ENCODE measurements around the gene ILDR2. TPM values are rescaled to one million over a fixed set of nuclear protein-coding genes. Genes with fewer than 3 reads are reported as not detected.

ILDR2 gene
- polyA plus RNA-seq, 1 donor (not counting 4 experiments of a cell fraction or from before 2014, with no cell fraction given): not detected

- Histone ChIP-seq H3K36me3 (ENCODE audit: control insufficient read depth in 2 of 2, extremely low read depth in 1 of 2, insufficient read depth in 2 of 2, low read length in 2 of 2) (no peaks in the 10 kb centered on the region), H4K20me1 (ENCODE audit: control insufficient read depth, extremely low read depth, insufficient read depth, low read length) (no peaks in the 10 kb centered on the region), H3K4me1 (ENCODE audit: control insufficient read depth, extremely low read depth, insufficient read depth, low read length) (peaks cover 6% of the 10 kb centered on the region), H3K27me3 (ENCODE audit: control insufficient read depth, extremely low read depth, insufficient read depth, low read length) (no peaks in the 10 kb centered on the region), H3K79me2 (ENCODE audit: control insufficient read depth, insufficient read depth, low read length) (no peaks in the 10 kb centered on the region), H3K9ac (ENCODE audit: control insufficient read depth, extremely low read depth, insufficient read depth, low read length) (no peak overlapping the region), H2AFZ (ENCODE audit: control insufficient read depth, low read length) (no peak overlapping the region), H3K9me3 (ENCODE audit: control insufficient read depth, low read depth, low read length) (no peaks in the 10 kb centered on the region), H3K4me2 (ENCODE audit: control insufficient read depth, extremely low read depth, insufficient read depth, low read depth, low read length) (no peak overlapping the region), H3K9me1 (ENCODE audit: control insufficient read depth, extremely low read depth, insufficient read depth, low read length) (no peaks in the 10 kb centered on the region), H3K4me3 (ENCODE audit: control insufficient read depth in 2 of 3, extremely low read depth in 1 of 3, insufficient read depth in 2 of 3, low read depth in 1 of 3, low read length in 3 of 3) (no peak overlapping the region), H3K27ac (ENCODE audit: control insufficient read depth, insufficient read depth, low read length) (no peak overlapping the region)
- FAIRE-seq: no peak
- DNase-seq (ENCODE audit: low read depth, low spot score): no peak
- dilution Hi-C loops (cut with MboI; ENCODE audit: extremely low pct_ligation_motif_present, low sequenced_read_pairs): no loop called here
- TF ChIP-seq EZH2 (IDR thresholded peaks at IDR 0.05; ENCODE audit: low read length) (no peak), CTCF (optimal IDR thresholded peaks at IDR 0.05 in 1 of 3, IDR thresholded peaks at IDR 0.05 in 1 of 3, conservative IDR thresholded peaks at IDR 0.05 in 1 of 3; ENCODE audit: extremely low read depth in 1 of 3, insufficient read depth in 2 of 3, low read length in 3 of 3) (no peak)
Measured at GRCh38 chr1:166905136-166905535, 70.2 kb downstream of the ILDR2 start.

GRCh38 chr1:166903232-166903631 lies 72.1 kb downstream of the ILDR2 start:
- dilution Hi-C loops (cut with MboI; ENCODE audit: extremely low pct_ligation_motif_present, low sequenced_read_pairs): no loop called here
- Histone ChIP-seq H3K4me2 (ENCODE audit: control insufficient read depth, extremely low read depth, insufficient read depth, low read depth, low read length) (no peak overlapping the region), H3K4me1 (ENCODE audit: control insufficient read depth, extremely low read depth, insufficient read depth, low read length) (peaks cover 6% of the 10 kb centered on the region), H3K9me3 (ENCODE audit: control insufficient read depth, low read depth, low read length) (no peaks in the 10 kb centered on the region), H3K27me3 (ENCODE audit: control insufficient read depth, extremely low read depth, insufficient read depth, low read length) (no peaks in the 10 kb centered on the region), H3K4me3 (ENCODE audit: control insufficient read depth in 2 of 3, extremely low read depth in 1 of 3, insufficient read depth in 2 of 3, low read depth in 1 of 3, low read length in 3 of 3) (no peak overlapping the region), H3K27ac (ENCODE audit: control insufficient read depth, insufficient read depth, low read length) (no peak overlapping the region), H3K9ac (ENCODE audit: control insufficient read depth, extremely low read depth, insufficient read depth, low read length) (no peak overlapping the region), H3K36me3 (ENCODE audit: control insufficient read depth in 2 of 2, extremely low read depth in 1 of 2, insufficient read depth in 2 of 2, low read length in 2 of 2) (no peaks in the 10 kb centered on the region), H2AFZ (ENCODE audit: control insufficient read depth, low read length) (no peak overlapping the region), H4K20me1 (ENCODE audit: control insufficient read depth, extremely low read depth, insufficient read depth, low read length) (no peaks in the 10 kb centered on the region), H3K79me2 (ENCODE audit: control insufficient read depth, insufficient read depth, low read length) (no peaks in the 10 kb centered on the region), H3K9me1 (ENCODE audit: control insufficient read depth, extremely low read depth, insufficient read depth, low read length) (no peaks in the 10 kb centered on the region)
- FAIRE-seq (no peak), DNase-seq (ENCODE audit: low read depth, low spot score) (no peak)
- no peak for TF ChIP-seq EZH2 (IDR thresholded peaks at IDR 0.05; ENCODE audit: low read length)
- TF ChIP-seq CTCF (optimal IDR thresholded peaks at IDR 0.05 in 1 of 3, IDR thresholded peaks at IDR 0.05 in 1 of 3, conservative IDR thresholded peaks at IDR 0.05 in 1 of 3; ENCODE audit: extremely low read depth in 1 of 3, insufficient read depth in 2 of 3, low read length in 3 of 3): no peak
